Glutamatergic neuron (in vitro differentiated cells): ENCODE results near the gene MICU1. TPM values are rescaled to one million over a fixed set of nuclear protein-coding genes. Genes with fewer than 3 reads are reported as not detected.
"Not testable (repeated sequence)": the region's sequence is repeated elsewhere in the genome, so short reads cannot be mapped to it uniquely, and the experiment has no call there.

Source experiments
- DNase-seq: peaks from one replicate; pipeline ENCODE4 v3.0.0; 2022
- H3K27ac Mint-ChIP-seq: one replicate; pipeline ENCODE4 v1.8.0; 2020; ENCODE audit warnings: mild to moderate bottlenecking, mixed read lengths, inconsistent platforms; ENCODE audit not compliant: unreplicated experiment
- H3K27me3 Mint-ChIP-seq: one replicate; pipeline ENCODE4 v1.8.0; 2020; ENCODE audit warnings: mild to moderate bottlenecking, moderate library complexity, mixed read lengths, inconsistent platforms; ENCODE audit not compliant: unreplicated experiment
- H3K36me3 Mint-ChIP-seq: one replicate; pipeline ENCODE4 v1.8.0; 2020; ENCODE audit warnings: mild to moderate bottlenecking, mixed read lengths, inconsistent platforms; ENCODE audit not compliant: unreplicated experiment
- H3K4me1 Mint-ChIP-seq: one replicate; pipeline ENCODE4 v1.8.0; 2020; ENCODE audit warnings: mild to moderate bottlenecking, low read depth, mixed read lengths, inconsistent platforms; ENCODE audit not compliant: unreplicated experiment
- H3K4me3 Mint-ChIP-seq: one replicate; pipeline ENCODE4 v1.8.0; 2020; ENCODE audit warnings: mild to moderate bottlenecking, mixed read lengths, inconsistent platforms; ENCODE audit not compliant: unreplicated experiment
- H3K9me3 Mint-ChIP-seq: one replicate; pipeline ENCODE4 v1.8.0; 2020; ENCODE audit warnings: mild to moderate bottlenecking, moderate library complexity, mixed read lengths, inconsistent platforms; ENCODE audit not compliant: unreplicated experiment
- total RNA-seq: library from RNA; stranded (reverse); fragmentation: NEBNext Ultra II Directional; extraction: Animal tissue kit (Norgen Biotek cat#: 25700); gene quantifications from one replicate; pipeline ENCODE4 v1.2.1, GENCODE V29; 2021; ENCODE audit not compliant: unreplicated experiment
- TF ChIP-seq, protein P1 (sequence below): fragments of 200-600 bp; sonication (generic); IDR thresholded peaks from one replicate; pipeline ENCODE4 v1.5.0; 2021; ENCODE audit not compliant: partially characterized antibody, unreplicated experiment

The MICU1 gene
- total RNA-seq, 1 donor from 2014 or later, result 33.5 TPM

DNA sequence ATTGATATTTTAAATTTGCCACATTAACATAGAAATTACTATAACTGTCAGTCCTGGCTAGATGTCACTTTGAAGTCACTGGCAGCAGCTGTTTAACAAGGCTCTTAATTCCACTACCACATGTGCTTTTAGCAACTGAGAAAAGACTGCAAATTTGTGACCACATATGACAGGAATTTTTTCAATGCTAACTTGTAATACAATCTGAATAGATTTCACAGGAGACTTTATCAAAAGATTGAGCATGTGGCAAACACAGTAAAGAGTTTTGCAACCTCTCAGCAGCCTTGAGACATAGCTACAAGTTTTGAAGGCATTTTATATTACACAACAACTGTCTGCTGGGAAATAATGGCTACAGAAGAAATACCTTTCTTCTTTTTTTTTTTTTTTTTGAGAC lies 73.0 kb downstream of the MICU1 start:
- Mint-ChIP-seq H3K36me3 (no peaks in the 10 kb centered on the region), H3K9me3 (no peaks in the 10 kb centered on the region)

DNA sequence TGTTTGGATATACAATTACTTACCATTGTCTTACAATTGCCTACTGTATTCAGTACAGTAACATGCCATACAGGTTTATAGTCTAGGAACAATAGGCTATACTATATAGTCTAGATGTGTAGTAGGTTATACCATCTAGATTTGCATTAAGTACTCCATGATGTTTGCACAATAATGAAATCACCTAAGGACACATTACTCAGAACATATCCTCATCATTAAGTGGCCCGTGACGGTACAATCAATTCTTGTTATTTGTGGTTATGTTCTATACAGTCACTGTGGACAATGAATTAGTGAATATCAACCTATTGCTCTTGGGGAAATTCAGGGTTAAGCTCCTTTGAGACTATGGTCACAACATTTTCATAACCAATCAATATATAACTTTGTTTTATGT lies 75.6 kb downstream of the MICU1 start:
- Mint-ChIP-seq H3K4me3 (no peak overlapping the region), H3K9me3 (no peaks in the 10 kb centered on the region), H3K4me1 (no peaks in the 10 kb centered on the region), H3K36me3 (no peaks in the 10 kb centered on the region), H3K27me3 (peaks cover 2% of the 10 kb centered on the region), H3K27ac (no peak overlapping the region)
- no peak for DNase-seq
- TF ChIP-seq, protein P1, sequence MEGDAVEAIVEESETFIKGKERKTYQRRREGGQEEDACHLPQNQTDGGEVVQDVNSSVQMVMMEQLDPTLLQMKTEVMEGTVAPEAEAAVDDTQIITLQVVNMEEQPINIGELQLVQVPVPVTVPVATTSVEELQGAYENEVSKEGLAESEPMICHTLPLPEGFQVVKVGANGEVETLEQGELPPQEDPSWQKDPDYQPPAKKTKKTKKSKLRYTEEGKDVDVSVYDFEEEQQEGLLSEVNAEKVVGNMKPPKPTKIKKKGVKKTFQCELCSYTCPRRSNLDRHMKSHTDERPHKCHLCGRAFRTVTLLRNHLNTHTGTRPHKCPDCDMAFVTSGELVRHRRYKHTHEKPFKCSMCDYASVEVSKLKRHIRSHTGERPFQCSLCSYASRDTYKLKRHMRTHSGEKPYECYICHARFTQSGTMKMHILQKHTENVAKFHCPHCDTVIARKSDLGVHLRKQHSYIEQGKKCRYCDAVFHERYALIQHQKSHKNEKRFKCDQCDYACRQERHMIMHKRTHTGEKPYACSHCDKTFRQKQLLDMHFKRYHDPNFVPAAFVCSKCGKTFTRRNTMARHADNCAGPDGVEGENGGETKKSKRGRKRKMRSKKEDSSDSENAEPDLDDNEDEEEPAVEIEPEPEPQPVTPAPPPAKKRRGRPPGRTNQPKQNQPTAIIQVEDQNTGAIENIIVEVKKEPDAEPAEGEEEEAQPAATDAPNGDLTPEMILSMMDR, result no peak

More for the DNA sequence above, 73.0 kb downstream of the MICU1 start:
- Mint-ChIP-seq H3K27me3 (peaks cover 2% of the 10 kb centered on the region), H3K27ac (no peak overlapping the region), H3K4me1 (no peaks in the 10 kb centered on the region), H3K4me3 (no peak overlapping the region)
- TF ChIP-seq, protein P1, result no peak
- no peak for DNase-seq

DNA sequence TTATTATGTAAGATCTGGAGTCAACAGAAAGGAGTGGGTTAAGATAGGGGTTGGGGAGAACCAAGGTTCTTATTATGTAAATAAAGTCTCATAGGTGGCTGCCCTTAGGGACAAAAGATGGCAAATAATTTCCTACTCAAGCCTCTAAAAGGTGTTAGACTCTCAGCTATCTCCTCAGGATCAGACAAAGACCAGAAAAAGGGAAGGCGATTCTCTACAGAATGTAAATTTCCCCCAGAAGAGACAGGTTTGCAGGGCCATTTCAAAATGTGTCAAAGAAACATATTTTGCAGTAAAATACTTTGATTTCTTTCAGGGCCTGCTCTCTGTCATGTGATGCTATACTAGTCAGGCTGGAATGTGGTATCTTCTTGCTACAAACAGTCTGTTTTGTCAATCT lies 80.3 kb downstream of the MICU1 start:
- TF ChIP-seq, protein P1, result no peak
- Mint-ChIP-seq H3K9me3 (peaks cover 4% of the 10 kb centered on the region), H3K36me3 (peaks cover 10% of the 10 kb centered on the region), H3K27ac (no peak overlapping the region), H3K4me3 (no peak overlapping the region), H3K4me1 (no peaks in the 10 kb centered on the region), H3K27me3 (peaks cover 3% of the 10 kb centered on the region)
- DNase-seq, result no peak

DNA sequence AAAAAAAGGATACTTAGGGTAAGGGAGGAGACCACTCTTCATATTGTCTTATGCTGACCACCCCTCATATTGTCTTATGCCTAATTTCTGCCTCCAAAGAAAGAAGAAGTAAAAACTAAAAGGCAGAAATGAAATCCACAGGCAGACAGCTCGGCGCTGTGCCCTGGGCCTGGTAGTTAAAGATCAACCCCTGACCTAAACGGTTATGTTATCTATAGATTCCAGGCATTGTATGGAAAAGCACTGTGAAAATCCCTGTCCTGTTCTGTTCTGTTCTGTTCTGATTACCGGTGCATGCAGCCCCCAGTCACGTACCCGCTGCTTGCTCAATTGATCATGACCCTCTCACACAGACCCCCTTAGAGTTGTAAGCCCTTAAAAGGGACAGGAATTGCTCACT lies 82.0 kb downstream of the MICU1 start:
- not testable (repeated sequence) for H3K4me1 Mint-ChIP-seq, H3K4me3 Mint-ChIP-seq, H3K36me3 Mint-ChIP-seq, H3K27ac Mint-ChIP-seq, H3K27me3 Mint-ChIP-seq, H3K9me3 Mint-ChIP-seq, DNase-seq

DNA sequence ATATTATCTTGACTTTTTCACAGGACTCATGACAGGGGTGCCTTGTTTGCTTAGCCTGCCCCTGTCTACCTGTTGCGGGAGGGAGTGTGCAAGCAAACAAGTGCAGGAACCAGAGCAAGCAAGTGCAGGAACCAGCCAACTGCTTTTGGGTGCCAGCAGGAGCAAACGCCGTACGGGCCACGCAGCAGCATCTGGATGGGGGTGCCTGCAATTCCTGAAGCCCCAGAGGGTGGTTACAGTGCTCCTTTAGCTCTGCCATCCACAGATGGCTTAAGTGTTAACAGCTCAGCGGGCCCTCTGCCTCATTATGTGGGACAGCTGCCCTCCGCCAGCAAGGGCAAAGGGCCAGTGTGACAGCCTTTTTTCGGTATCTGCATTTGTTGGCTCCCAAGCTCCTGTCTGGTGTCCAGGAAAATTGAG lies 83.5 kb downstream of the MICU1 start:
- H3K36me3 Mint-ChIP-seq, result peaks cover 10% of the 10 kb centered on the region
- H3K9me3 Mint-ChIP-seq, result peaks cover 4% of the 10 kb centered on the region
- DNase-seq, result no peak
- H3K4me3 Mint-ChIP-seq, result no peak overlapping the region
- peaks cover 3% of the 10 kb centered on the region for H3K27me3 Mint-ChIP-seq
- TF ChIP-seq, protein P1, result no peak
- H3K4me1 Mint-ChIP-seq, result no peaks in the 10 kb centered on the region
- no peak overlapping the region for H3K27ac Mint-ChIP-seq

DNA sequence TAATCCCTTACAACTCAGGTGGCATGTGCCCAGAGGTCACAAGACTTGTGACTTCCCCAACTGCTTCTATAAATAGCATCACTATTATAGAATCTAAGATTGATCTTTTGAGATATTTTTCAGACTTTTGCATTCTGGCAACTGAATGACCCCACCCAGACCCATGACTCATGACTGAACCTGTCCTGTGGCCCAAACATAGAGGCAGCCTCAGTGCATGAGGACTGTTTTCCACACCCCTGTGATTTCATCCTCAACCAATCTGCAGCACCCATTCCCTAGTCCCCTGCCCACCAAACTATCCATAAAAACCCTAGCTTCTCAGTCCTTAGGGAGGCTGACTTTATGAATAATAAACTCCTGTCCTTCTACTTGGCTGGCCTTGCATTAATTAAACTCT lies 84.5 kb downstream of the MICU1 start:
- TF ChIP-seq, protein P1, result no peak
- DNase-seq, result no peak
- no peak overlapping the region for H3K4me3 Mint-ChIP-seq
- H3K4me1 Mint-ChIP-seq, result no peaks in the 10 kb centered on the region
- H3K27me3 Mint-ChIP-seq, result peaks cover 3% of the 10 kb centered on the region
- H3K9me3 Mint-ChIP-seq, result peaks cover 4% of the 10 kb centered on the region
- H3K36me3 Mint-ChIP-seq, result peaks cover 10% of the 10 kb centered on the region
- H3K27ac Mint-ChIP-seq, result no peak overlapping the region
